Caco-2 (cell line): ENCODE data around the gene MARCHF5. TPM values are rescaled to one million over a fixed set of nuclear protein-coding genes. Genes with fewer than 3 reads are reported as not detected.

Experiments used
- BruUV-seq: library from RNA; stranded (reverse); fragments of 400-500 nt; replicated peaks from 2 replicates; lab custom pipeline; 2021; lab: Mats Ljungman, UMichigan
- CTCF ChIA-PET: fragments of 300-600 bp; sonication (Branson Sonifier 250); formaldehyde crosslinking; loops from one replicate; lab custom pipeline; 2022; ENCODE audit warnings: antibody characterized with exemption; lab: Charles Lee
- POLR2A ChIA-PET: fragments of 300-600 bp; sonication (Branson Sonifier 250); formaldehyde crosslinking; loops from one replicate; lab custom pipeline; 2022; ENCODE audit warnings: antibody characterized with exemption; lab: Charles Lee
- DNase-seq, 2 experiments: peaks; one replicate each; pipeline versions ENCODE4 v3.0.0 to v3.0.0-alpha.2; 2020 to 2022
- H3K27me3 ChIP-seq: replicated peaks from 2 replicates; pipeline ENCODE4 v1.6.0; 2011; ENCODE audit warnings: low read length; ENCODE audit not compliant: control insufficient read depth, insufficient read depth
- H3K36me3 ChIP-seq: 2 replicates; pipeline ENCODE4 v1.5.1; 2011; ENCODE audit warnings: low read length; ENCODE audit not compliant: control insufficient read depth, insufficient read depth
- H3K4me1 ChIP-seq: fragments of 250-450 bp; sonication (Bioruptor Pico); 2 replicates; pipeline ENCODE4 v1.5.1; 2020; ENCODE audit warnings: mild to moderate bottlenecking
- H3K4me3 ChIP-seq: 2 replicates; pipeline ENCODE4 v1.5.1; 2011; ENCODE audit warnings: low read depth, mild to moderate bottlenecking, control low read depth, low read length
- H3K9me3 ChIP-seq: fragments of 250-450 bp; sonication (Bioruptor Pico); 2 replicates; pipeline ENCODE4 v1.5.1; 2020; ENCODE audit warnings: mild to moderate bottlenecking, moderate library complexity
- H3K27ac Mint-ChIP-seq: one replicate; pipeline ENCODE4 v1.8.0; 2022; ENCODE audit warnings: mixed read lengths; ENCODE audit not compliant: unreplicated experiment
- H3K27me3 Mint-ChIP-seq: one replicate; pipeline ENCODE4 v1.8.0; 2022; ENCODE audit warnings: mixed read lengths; ENCODE audit not compliant: insufficient read depth, unreplicated experiment
- H3K36me3 Mint-ChIP-seq: one replicate; pipeline ENCODE4 v1.8.0; 2022; ENCODE audit warnings: mild to moderate bottlenecking, mixed read lengths; ENCODE audit not compliant: insufficient read depth, unreplicated experiment
- H3K4me1 Mint-ChIP-seq: one replicate; pipeline ENCODE4 v1.8.0; 2022; ENCODE audit warnings: low read depth, mixed read lengths; ENCODE audit not compliant: unreplicated experiment
- H3K4me3 Mint-ChIP-seq: one replicate; pipeline ENCODE4 v1.8.0; 2022; ENCODE audit warnings: mild to moderate bottlenecking, moderate library complexity, mixed read lengths; ENCODE audit not compliant: unreplicated experiment
- H3K9me3 Mint-ChIP-seq: one replicate; pipeline ENCODE4 v1.8.0; 2022; ENCODE audit warnings: mixed read lengths; ENCODE audit not compliant: unreplicated experiment
- CTCF ChIP-seq, 2 experiments: fragments of 200-600 bp in 1 of 2; IDR thresholded peaks; 1 replicate in 1 of 2; 2 replicates in 1 of 2; pipeline versions ENCODE4 v1.5.1 to v1.8.0; 2011 to 2022; ENCODE audit warnings: antibody characterized with exemption in 1 of 2, control low read depth in 1 of 2, inconsistent platforms in 1 of 2, low read depth in 1 of 2, low read length in 1 of 2, mild to moderate bottlenecking in 1 of 2, moderate library complexity in 1 of 2; ENCODE audit not compliant: insufficient read depth in 1 of 2, severe bottlenecking in 1 of 2, unreplicated experiment in 1 of 2
- intact Hi-C: fragments of 100-400 bp; cut with micrococcal nuclease; formaldehyde crosslinking; loops from one replicate; pipeline ENCODE4 v1.10.0; 2022; ENCODE audit not compliant: unreplicated experiment
- total RNA-seq: library from RNA; stranded (reverse); gene quantifications from 2 replicates; pipeline ENCODE4 v1.2.3, GENCODE V29; 2022

The MARCHF5 gene
- total RNA-seq, 1 experiment from 2014 or later, result 30.4 TPM

GRCh38 chr10:92366412-92367021, 75.5 kb downstream of the MARCHF5 start:
- Histone ChIP-seq H3K36me3 (no peaks in the 10 kb centered on the region), H3K4me3 (no peak overlapping the region), H3K4me1 (no peaks in the 10 kb centered on the region), H3K9me3 (no peaks in the 10 kb centered on the region), H3K27me3 (no peaks in the 10 kb centered on the region)
- POLR2A ChIA-PET, result no interaction called here
- H3K27ac Mint-ChIP-seq, result no peak overlapping the region
- CTCF ChIA-PET, result no interaction called here
- BruUV-seq, result no TSS peak
- peaks cover 4% of the 10 kb centered on the region for H3K27me3 Mint-ChIP-seq
- TF ChIP-seq CTCF (IDR thresholded peaks at IDR 0.05; ENCODE audit: insufficient read depth in 1 of 2, low read depth in 1 of 2, low read length in 1 of 2, severe bottlenecking in 1 of 2, unreplicated experiment in 1 of 2), result no peak
- no peaks in the 10 kb centered on the region for H3K9me3 Mint-ChIP-seq
- DNase-seq, result no peak
- no peaks in the 10 kb centered on the region for H3K4me1 Mint-ChIP-seq
- no peak overlapping the region for H3K4me3 Mint-ChIP-seq
- no peaks in the 10 kb centered on the region for H3K36me3 Mint-ChIP-seq
- intact Hi-C loops, result loop anchor here (10.0 kb wide), 1 partner anchor 68 kb away; no protein-coding TSS in a partner anchor

DNA sequence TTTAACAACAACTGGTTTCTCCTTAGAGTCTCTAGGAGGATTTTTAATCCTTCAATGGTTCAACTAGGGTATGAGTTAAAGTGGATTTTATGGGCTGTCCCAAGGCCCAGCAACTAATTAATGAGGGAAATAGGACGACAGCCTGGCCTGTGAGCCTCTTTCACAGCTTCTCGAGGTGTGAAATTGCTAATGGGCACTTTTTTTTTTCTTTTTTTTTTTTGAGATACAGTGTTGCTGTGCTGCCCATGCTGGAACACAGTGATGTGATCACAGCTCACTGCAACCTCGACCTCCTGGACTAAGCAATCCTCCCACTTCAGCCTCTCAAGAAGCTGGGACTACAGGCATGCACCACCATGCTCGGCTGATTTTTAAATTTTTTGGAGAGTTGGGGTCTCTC, 87.0 kb downstream of the MARCHF5 start:
- Mint-ChIP-seq H3K4me3 (no peak overlapping the region), H3K36me3 (no peaks in the 10 kb centered on the region), H3K27ac (no peak overlapping the region), H3K9me3 (no peaks in the 10 kb centered on the region), H3K27me3 (peaks cover 17% of the 10 kb centered on the region), H3K4me1 (no peaks in the 10 kb centered on the region)
- Histone ChIP-seq H3K4me3 (no peak overlapping the region), H3K36me3 (no peaks in the 10 kb centered on the region), H3K27me3 (no peaks in the 10 kb centered on the region), H3K4me1 (no peaks in the 10 kb centered on the region), H3K9me3 (no peaks in the 10 kb centered on the region)
- no peak for TF ChIP-seq CTCF (IDR thresholded peaks at IDR 0.05; ENCODE audit: insufficient read depth in 1 of 2, low read depth in 1 of 2, low read length in 1 of 2, severe bottlenecking in 1 of 2, unreplicated experiment in 1 of 2)
- CTCF ChIA-PET, result interaction anchor here (0.6 to 0.7 kb wide), 2 partner anchors 9 to 313 kb away, joined by 3 to 4 read pairs; no protein-coding TSS in a partner anchor
- intact Hi-C loops, result no loop called here
- BruUV-seq, result no TSS peak
- POLR2A ChIA-PET, result no interaction called here
- no peak for DNase-seq

DNA sequence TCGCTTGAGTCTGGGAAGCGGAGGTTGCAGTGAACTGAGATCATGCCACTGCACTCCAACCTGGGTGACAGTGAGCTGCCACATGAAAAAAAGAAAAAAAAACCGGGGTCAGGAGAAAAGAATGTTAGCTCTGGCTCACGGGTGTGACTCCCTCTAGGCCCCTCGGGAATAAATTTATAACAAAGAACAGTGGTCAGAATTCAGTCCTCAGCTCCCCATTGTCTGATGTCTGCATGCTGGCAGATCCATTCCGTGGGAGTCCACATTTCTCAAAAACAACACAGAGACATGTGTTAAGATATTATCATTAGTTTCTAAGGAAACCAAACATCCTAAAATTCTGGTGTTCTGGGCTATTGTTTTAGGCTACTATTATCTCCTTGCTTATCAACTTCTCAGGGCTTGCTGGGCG, 90.6 kb downstream of the MARCHF5 start:
- ChIA-PET CTCF (no interaction called here), POLR2A (interaction anchor here (0.7 kb wide), 1 partner anchor 131 kb away, joined by 3 read pairs; no protein-coding TSS in a partner anchor)
- Histone ChIP-seq H3K9me3 (no peaks in the 10 kb centered on the region), H3K36me3 (no peaks in the 10 kb centered on the region), H3K4me3 (no peak overlapping the region), H3K4me1 (no peaks in the 10 kb centered on the region), H3K27me3 (no peaks in the 10 kb centered on the region)
- Mint-ChIP-seq H3K27me3 (peaks cover 13% of the 10 kb centered on the region), H3K27ac (no peak overlapping the region), H3K4me3 (no peak overlapping the region), H3K9me3 (no peaks in the 10 kb centered on the region), H3K36me3 (no peaks in the 10 kb centered on the region), H3K4me1 (no peaks in the 10 kb centered on the region)
- no TSS peak for BruUV-seq
- intact Hi-C loops, result no loop called here
- TF ChIP-seq CTCF (IDR thresholded peaks at IDR 0.05; ENCODE audit: insufficient read depth in 1 of 2, low read depth in 1 of 2, low read length in 1 of 2, severe bottlenecking in 1 of 2, unreplicated experiment in 1 of 2), result no peak
- no peak for DNase-seq
